HG03095 (cell line): ENCODE data around the gene PHETA1.
"Not testable (repeated sequence)": the region's sequence is repeated elsewhere in the genome, so short reads cannot be mapped to it uniquely, and the experiment has no call there.

Source experiments
- ATAC-seq: cut with Tn5 transposase; IDR thresholded peaks from one replicate; pipeline ENCODE4 v1.9.1; 2021; ENCODE audit warnings: moderate library complexity; ENCODE audit not compliant: unreplicated experiment

The PHETA1 gene

GRCh38 chr12:111377440-111377839 lies 8.5 kb upstream of the PHETA1 start:
- no peak for ATAC-seq

GRCh38 chr12:111373231-111373630 lies 4.3 kb upstream of the PHETA1 start:
- ATAC-seq: not testable (repeated sequence)

GRCh38 chr12:111369496-111370220 lies 763 bp upstream of the PHETA1 start:
- no peak for ATAC-seq

DNA sequence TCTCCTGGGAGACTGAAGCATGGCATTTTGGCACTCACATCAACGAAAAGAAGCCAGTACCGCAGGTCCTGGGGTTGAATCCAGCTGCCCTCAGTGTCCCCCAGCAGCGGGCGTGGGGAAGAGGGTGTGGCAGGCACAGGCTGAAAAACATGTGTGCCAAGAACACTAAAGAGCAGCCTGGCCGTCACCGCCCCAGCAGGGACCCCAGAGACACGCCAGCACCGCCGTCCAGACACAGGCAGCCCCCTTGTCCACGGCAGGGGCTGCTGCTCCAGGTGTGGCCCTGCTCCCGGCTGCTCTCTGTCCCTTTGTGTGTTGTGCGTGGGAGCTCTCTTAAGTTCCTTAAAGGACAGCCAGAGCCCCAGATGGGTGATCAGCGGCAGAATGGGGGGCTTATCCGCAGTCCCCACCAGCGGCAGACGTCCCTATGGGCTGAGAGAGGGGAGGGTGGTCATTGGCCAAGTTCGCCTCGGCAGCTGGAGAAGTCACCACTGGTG lies 556 bp downstream of the PHETA1 start:
- ATAC-seq: no peak

GRCh38 chr12:111367661-111368221 lies 1.2 kb downstream of the PHETA1 start:
- ATAC-seq: no peak

- ATAC-seq: no peak
Measured at GRCh38 chr12:111366583-111366982, 2.3 kb downstream of the PHETA1 start.

GRCh38 chr12:111366075-111366474 lies 2.8 kb downstream of the PHETA1 start:
- no peak for ATAC-seq

DNA sequence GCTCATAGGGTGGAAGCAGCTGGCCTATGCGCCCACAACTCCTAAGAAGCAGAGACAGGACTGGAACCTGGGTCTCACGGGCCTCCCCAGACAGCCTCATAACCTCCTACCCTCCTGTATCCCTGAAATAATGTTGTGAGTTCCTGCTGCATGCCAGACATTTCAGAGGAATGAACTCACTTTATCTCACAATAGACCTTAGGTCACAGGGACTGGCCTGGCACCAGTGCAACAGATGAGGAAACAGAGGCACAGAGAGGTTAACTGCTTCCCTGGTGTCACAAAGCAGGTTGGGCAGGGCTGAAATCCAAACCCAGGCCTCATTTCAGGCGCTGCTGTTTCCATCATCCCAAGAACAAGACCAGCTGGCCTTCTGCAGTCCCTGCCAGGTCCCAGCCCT lies 5.3 kb downstream of the PHETA1 start:
- no peak for ATAC-seq

DNA sequence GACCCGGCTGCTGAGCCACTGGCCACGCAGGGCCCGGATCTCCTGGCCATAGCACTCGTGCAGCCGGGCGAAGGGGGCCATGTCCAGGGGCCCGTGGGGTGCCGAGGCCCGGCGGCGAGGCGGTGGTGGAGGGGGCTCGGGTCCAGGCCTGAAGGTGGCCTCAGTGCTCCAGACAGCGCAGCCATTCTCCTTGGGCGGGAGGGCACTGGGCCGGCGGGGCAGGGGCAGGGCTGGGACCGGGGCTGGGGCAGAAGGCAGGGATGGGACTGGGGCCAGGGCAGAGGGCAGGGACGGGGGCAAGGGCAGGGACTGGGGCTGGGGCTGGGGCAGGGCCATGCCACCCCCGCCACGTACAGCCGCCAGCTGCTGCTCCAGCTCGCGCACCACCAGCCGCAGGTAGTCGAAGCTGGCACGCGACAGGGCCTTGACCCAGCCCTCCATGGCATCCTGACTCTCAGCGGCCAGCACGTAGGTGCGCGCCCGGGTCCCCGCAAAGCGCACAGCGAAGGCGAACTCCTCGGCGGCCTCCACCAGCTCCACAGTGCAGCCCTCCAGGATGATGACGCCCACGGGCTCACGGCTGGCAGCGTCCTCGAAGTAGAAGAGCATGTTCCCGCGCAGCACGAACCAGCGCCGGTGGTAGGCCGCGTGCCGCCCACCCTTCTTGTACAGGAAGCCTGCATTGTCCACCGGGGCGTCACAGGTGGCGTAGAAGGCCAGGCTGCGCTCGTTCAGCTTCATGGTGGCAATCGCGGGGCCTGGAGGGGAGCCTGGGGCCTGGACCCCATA lies 6.0 kb downstream of the PHETA1 start:
- no peak for ATAC-seq

- no peak for ATAC-seq
Measured at GRCh38 chr12:111361717-111362576, 6.9 kb downstream of the PHETA1 start.

DNA sequence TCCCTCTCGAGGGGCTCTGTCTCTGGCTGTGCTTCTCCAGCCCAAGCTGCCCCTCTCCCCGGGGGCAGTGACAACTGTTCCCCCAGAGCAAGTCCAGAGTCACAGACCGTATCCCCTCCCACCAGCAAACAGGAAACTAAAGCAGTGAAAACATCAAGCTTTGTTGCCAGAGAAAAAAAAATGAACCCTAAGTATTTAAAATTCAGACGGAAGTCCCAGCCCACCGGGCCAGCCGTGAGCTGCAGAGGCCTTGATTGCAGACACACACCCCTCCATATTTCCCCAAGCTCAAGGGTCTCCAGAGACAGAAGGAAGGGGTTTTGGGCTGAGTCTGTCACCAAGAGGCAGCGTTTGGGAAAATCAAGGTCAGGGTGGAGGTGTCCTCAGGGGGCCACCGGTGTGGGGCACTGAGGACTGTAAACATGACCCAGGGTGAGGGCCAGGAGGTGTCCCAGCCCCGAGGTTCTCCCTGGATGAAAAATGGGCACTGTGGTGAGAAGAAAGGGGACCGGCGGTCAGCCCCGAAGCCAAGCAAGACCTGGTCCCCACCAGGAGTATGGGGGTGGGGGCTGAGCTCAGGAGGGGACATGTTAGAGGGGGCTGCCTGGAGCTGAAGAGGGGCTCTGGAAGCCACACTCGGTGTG lies 7.7 kb downstream of the PHETA1 start:
- no peak for ATAC-seq

DNA sequence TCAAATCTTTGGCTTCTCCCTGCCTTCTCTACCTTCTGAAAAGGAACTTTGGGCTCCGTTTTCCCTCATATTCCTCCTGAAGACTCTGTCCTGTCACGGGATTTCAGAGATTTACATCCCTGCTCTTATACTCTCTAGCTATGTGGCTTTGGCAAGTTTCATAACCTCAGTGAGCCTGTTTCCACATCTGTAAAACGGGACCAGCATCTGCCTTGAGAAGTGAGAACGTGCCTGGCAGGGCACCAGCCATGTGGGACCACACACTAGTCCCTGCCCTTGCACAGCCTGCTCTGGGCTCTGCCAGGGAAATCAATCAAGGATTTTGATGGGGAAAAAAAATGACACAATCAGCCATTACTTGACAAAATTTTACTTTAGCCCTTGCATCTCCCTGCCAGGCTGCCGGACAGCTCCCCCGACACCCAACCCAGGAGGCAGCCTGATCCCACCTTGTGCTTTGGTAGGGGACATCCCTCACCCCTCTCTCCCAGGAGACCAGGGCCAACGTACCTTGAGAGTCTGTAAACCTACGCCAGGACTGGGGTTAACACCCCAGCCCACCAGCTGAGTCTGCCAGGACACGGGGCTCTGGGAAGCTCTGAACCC lies 8.5 kb downstream of the PHETA1 start:
- ATAC-seq: no peak

DNA sequence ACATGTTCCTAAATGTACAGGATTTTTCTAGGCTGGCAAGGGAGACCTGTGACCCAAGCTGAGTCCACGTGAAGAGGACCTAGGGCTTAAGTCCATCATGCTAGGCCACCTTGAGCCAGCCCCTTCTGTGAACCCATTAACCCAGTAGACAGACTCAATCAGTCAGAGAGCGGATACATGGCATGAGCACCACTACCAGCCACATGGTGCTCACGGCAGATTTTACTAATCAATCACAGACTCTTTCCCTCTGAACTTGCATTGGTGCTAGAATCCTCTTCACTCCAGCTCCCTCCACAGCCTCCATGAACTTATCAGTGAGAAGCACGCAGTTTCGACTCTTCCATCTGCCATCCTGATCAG lies 9.0 kb downstream of the PHETA1 start:
- no peak for ATAC-seq

GRCh38 chr12:111359231-111359913 lies 9.5 kb downstream of the PHETA1 start:
- ATAC-seq: no peak

- ATAC-seq: no peak
Measured at GRCh38 chr12:111355201-111355925, 13.5 kb downstream of the PHETA1 start.

DNA sequence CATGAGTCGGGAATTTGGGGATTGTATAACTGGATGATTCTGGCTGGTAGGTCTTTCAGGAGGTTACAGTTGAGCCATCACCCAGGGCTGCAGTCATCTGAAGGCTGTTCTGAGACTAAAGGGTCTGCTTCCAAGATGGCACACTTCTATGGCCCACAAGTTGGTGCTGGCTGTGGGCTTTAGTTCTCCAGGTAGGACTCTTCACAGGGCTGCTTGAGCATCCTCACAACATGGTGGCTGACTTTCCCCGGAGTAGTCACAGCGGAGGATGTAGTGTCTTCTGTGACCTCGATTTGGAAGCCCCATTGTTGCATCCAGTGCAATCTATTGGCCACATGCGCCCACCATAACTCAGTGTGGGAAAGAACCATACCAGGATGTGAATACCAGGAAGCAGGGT lies 14.4 kb downstream of the PHETA1 start:
- ATAC-seq: no peak

GRCh38 chr12:111353603-111354295 lies 15.1 kb downstream of the PHETA1 start:
- no peak for ATAC-seq

DNA sequence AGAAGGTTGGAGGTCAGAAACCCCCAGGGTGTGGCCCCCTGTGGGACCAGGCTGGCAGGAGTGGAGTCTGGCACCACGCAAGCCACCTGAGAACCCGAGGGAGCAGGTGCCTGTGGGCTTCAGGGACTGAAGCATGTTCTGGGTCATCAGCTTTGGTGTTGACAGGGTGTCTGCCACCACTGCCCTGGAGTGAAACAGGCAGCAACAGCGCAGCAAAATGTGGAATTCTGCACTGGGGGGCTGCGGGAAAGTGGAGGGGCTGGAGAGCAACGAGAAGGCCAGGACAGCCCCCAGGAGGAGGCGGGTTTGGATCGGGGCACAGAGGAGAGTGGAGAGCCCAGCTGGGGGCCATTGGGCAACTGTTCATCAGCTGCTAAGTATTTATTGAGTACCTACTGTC lies 15.9 kb downstream of the PHETA1 start:
- no peak for ATAC-seq
